EL (cell line): ENCODE measurements around the gene SMIM7.
A peak's percentile ranks its signal among the peaks of the same experiment; 100 is the strongest.

ENCODE experiments used
- DNase-seq: peaks from one replicate; pipeline ENCODE4 v3.0.0-alpha.2; 2016

Gene SMIM7

DNA sequence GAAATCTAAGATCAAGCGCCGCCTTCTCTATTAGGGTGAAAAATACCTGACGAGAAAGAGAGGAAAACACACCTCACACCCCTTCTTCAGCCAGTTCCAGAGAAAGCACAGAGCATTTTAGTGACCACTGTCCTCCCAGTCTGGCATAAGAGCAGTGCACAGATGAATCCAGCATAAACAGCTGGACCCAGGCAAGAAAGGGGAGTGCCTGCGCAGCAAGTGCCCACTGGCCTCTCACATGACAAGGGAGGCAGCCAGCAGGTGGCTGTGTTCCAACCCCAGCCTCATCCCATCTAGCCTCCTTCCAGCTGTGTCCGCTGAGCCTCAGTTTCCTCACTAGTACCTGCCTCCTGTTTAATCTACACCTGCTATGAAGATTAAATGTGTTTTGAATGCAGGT, 39.9 kb downstream of the SMIM7 start:
- no peak for DNase-seq

GRCh38 chr19:16619457-16619856, 40.5 kb downstream of the SMIM7 start:
- no peak for DNase-seq

- no peak for DNase-seq
Observed at GRCh38 chr19:16618248-16618647, 41.7 kb downstream of the SMIM7 start.

DNA sequence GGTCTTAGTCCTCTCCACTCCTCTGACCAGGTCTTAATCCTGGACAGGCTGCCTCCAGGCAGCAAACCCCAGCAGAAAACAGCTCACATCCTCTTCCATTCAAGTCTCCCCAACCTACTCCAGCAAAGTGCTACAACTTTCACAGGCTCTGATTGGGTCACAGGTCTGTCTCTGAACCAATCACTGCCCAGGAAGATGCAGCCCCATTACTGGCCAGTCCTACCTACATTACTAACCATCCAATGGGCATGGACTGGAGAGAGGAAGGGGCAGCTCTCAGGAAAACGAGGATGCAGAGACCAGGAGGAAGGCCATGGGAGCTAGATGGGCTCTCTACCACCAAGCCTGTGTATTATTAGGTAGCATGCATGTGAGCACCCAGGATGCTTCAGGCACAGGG, 44.1 kb downstream of the SMIM7 start:
- no peak for DNase-seq

GRCh38 chr19:16614941-16615340, 45.0 kb downstream of the SMIM7 start:
- no peak for DNase-seq

- no peak for DNase-seq
Observed at GRCh38 chr19:16613841-16614240, 46.1 kb downstream of the SMIM7 start.

GRCh38 chr19:16612636-16613035, 47.3 kb downstream of the SMIM7 start:
- DNase-seq: no peak

GRCh38 chr19:16611121-16611520, 48.8 kb downstream of the SMIM7 start:
- DNase-seq: no peak

DNA sequence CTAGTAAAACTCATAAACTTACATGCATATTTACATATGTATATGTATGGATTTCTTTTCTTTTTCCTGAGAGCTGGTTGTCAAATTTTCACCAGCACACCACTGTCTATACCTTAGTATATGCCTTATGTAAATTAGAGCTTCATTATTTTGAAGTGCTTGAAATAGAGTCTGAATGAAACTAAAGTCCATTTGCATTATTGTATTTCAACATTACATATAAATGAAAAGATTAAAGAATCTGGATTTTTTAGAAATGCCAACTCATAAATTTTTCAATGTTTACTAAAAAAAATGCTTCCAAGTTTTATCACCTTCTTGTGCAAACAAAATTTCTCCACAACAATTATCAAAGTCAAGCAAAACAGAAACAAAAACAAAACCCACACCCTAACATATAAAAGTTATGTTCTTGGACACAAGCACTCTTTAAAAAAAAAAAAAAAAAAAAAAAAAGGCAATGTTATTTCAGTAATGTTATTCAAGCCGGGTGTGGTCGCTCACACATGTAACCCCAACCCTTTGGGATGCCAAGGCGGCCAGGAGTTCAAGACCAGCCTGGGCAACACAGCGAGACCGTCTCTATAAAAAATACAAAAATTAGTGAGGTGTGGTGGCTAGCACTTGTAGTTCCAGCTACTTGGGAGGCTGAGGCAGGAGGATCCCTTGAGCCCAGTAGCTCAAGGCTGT, 50.3 kb downstream of the SMIM7 start:
- DNase-seq: no peak

DNA sequence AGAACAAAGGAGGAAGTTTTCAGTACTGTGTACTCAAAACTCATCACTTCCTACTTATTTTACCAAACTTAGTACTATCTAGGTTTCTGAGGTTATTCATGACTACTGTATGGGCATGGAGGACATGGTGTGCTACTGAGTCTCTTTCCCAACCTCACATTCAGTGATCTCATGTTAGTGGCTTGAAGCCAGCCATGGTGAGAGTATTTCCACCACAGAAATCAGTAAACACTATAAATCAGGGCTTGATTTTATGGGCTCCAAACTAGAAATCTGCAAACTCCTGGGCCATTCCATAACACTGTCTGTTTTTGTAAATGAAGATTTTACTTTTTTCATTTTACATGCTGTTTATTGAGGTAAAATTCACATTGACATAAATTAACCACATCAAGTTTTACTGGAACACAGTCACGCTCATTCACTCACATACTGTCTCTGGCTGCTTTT, 51.6 kb downstream of the SMIM7 start:
- peak; percentile 84 for DNase-seq

GRCh38 chr19:16607819-16608218, 52.1 kb downstream of the SMIM7 start:
- no peak for DNase-seq

DNA sequence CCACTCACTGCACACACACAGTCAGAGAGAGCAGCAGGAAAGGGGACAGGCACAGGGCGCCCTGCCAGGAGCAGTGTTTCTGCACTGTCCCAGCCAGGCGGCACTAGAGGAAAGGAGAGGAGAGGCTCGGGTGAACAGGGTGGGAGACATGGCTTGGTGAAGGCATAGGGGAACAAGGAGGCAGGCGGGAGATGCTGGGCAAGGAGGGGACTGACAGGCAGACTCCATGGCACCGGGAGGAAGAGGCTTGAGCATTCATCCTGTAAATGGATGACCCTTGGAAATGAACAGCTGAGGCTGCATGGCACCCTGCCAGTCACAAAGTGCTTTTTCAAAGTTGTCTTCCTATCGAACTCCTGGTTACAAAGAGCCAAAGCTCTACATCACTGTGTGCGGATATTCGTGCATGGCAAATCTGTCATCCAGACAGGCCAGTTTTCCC, 54.4 kb downstream of the SMIM7 start:
- no peak for DNase-seq

DNA sequence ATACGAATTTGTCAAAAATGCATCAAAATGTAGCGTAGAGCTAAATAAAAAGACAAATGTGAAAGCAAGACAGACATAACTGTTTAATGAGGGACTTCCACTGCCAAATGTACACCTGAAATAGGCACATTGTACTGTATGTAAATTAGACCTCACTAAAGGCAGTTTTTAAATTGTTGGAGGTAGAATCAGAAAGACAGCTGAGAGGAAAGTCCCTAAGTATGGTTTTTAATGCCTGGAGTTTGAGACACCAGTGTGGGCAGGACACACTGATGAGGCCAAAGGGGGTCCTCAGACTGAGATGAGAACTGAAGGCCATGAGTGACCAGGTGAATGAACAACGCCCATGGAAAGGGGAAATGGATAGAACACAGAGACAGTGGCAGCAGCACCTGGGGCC, 54.8 kb downstream of the SMIM7 start:
- no peak for DNase-seq

DNA sequence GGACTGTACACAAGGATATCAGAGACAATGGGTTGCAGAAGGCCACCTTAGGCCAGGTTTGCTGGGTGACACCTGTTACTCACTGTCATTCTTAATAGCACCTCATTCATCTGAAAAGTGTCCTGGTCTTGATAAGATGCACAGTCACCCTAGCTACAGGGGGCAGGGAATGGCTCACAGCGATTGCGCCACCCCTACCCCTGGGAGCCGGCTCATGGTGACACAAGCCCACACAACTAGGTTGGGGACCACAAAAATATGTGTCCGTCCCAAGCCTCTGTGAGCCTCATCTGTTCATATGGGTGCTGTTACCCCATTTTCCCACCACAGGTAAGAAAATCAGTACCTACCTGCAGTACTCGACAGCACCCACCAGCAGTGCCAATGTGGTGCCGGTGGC, 55.3 kb downstream of the SMIM7 start:
- no peak for DNase-seq

DNA sequence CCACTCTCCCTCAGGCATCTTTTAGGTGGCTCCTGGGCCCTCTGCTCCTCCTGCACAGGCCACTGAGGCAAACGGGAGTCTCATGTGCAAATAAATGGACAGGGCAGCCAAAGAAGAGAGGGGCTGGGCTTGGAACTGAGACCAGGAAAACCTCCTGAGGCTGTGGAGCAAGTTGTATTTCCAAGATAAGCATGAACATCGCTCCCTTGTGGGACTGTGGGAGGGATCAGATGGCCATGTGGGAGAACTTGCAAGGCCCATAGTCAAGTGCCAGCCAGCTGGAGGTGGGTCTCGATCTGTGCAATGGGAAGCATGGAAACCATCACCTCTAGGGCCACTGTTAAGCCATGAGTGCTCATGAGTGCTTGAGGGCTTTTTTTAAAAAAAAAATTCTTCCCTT, 56.9 kb downstream of the SMIM7 start:
- DNase-seq: no peak

DNA sequence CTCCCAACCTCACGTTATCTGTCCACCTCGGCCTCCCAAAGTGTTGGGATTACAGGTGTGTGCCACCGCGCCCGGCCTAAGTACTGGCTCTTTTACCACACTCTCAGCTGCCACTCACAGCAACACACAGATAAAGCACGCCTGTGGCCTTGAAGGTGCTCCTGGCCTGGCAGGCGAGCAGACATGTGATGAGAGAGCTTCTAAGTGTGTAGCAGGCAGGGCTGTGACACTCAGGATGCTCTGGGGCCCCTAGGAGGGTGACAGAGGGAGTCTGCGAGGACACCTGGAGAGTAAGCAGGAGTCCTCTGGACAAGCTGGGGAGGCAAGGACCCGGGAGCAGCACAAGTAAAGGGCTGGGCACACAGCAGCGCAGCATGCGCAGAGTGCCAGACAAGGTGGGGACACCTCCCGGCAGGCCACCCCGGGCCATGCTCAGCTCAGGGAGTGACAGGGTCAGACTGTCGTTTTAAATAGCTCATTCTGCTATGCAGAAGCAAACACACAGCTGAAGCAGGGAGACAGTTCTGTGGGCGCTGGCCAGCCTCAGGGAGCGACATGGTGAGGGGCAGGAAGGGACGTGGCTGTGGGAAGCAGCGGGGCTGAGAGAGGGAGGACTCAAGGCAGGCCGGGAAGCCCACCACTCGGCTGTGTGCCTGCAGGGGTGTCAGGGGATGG, 58.4 kb downstream of the SMIM7 start:
- DNase-seq: no peak

DNA sequence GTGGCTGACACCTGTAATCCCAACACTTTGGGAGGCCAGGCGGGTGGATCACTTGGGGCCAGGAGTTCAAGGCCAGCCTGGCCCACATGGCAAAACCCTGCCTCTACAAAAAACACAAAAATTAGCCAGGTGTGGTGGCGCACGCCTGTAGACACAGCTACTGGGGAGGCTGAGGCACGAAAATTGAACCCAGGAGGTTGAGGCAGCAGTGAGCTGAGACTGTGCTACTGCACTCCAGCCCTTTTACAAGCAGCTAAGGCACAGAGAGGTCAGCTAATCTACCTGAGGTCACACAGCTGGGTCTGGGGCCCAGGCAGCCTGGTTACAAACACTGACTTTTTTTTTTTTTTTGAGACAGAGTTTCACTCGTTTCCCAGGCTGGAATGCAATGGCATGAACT, 59.1 kb downstream of the SMIM7 start:
- DNase-seq: no peak

DNA sequence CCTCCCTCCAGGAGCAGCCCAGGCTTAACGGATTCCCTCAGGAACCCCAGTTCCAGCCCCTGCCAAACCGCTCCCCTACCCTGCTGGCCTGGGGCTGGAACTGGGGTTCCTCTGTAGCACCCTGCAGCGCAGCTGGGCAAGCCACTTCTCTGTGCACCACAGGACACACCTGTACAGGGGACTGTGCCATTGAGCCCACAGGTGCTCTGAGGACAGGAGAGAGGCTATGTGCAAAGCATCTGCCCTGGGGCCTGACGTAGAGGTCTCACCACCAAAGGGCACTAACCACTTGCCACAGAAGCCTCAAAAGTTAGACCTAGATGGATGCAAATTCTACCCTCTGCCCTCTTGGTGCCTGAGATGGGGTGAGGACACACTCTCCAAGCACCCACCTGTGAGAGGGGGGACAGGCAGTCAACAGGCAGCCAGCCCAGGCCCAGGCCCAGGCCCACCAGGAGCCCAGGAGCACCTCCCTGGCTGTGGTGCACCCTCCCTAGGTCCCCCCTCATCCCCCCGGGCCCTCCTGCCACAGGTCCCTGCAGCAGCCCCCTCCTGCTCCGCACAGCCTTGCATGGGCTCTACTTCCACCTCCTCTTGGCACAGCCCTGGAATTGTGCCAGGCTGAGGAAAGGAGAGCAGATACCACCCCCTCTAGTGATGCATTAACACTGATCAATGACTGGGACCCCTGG, 60.1 kb downstream of the SMIM7 start:
- no peak for DNase-seq

GRCh38 chr19:16598848-16599247, 61.1 kb downstream of the SMIM7 start:
- no peak for DNase-seq

GRCh38 chr19:16596399-16596798, 63.5 kb downstream of the SMIM7 start:
- no peak for DNase-seq
